GM19351 (cell line): ENCODE data around the gene KHDC1.
"Not testable (repeated sequence)": the region's sequence is repeated elsewhere in the genome, so short reads cannot be mapped to it uniquely, and the experiment has no call there.

Experiments
- ATAC-seq: cut with Tn5 transposase; IDR thresholded peaks from one replicate; pipeline ENCODE4 v1.9.1; 2021; ENCODE audit warnings: mild to moderate bottlenecking, moderate library complexity; ENCODE audit not compliant: unreplicated experiment

KHDC1 gene

GRCh38 chr6:73252703-73253102, 10.3 kb downstream of the KHDC1 start:
- ATAC-seq = no peak

- no peak for ATAC-seq
Observed at GRCh38 chr6:73250016-73250415, 13.0 kb downstream of the KHDC1 start.

GRCh38 chr6:73248192-73248903, 14.6 kb downstream of the KHDC1 start:
- no peak for ATAC-seq

- no peak for ATAC-seq
Observed at GRCh38 chr6:73242001-73242400, 21.0 kb downstream of the KHDC1 start.

- ATAC-seq = no peak
Observed at GRCh38 chr6:73240730-73241129, 22.3 kb downstream of the KHDC1 start.

GRCh38 chr6:73236144-73236750, 26.7 kb downstream of the KHDC1 start:
- ATAC-seq = no peak

- ATAC-seq = no peak
Observed at GRCh38 chr6:73234733-73235132, 28.3 kb downstream of the KHDC1 start.

GRCh38 chr6:73233971-73234370, 29.0 kb downstream of the KHDC1 start:
- not testable (repeated sequence) for ATAC-seq

GRCh38 chr6:73233048-73233447, 29.9 kb downstream of the KHDC1 start:
- ATAC-seq = no peak

- no peak for ATAC-seq
Observed at GRCh38 chr6:73231986-73232391, 31.0 kb downstream of the KHDC1 start.

- ATAC-seq = no peak
Observed at GRCh38 chr6:73227606-73228255, 35.3 kb downstream of the KHDC1 start.

GRCh38 chr6:73225396-73225795, 37.6 kb downstream of the KHDC1 start, which contains the start of gene KHDC1L:
Gene KHDC1L (minus strand): TSS chr6:73225496. CDS start chr6:73225408, 88 bp downstream.
- ATAC-seq = no peak

- ATAC-seq = no peak
Observed at GRCh38 chr6:73216859-73217258, 46.1 kb downstream of the KHDC1 start.

- no peak for ATAC-seq
Observed at GRCh38 chr6:73209117-73209516, 53.9 kb downstream of the KHDC1 start.

- no peak for ATAC-seq
Observed at GRCh38 chr6:73207221-73207837, 55.7 kb downstream of the KHDC1 start.

- no peak for ATAC-seq
Observed at GRCh38 chr6:73204252-73204651, 58.7 kb downstream of the KHDC1 start.

GRCh38 chr6:73203098-73203497, 59.9 kb downstream of the KHDC1 start:
- no peak for ATAC-seq

- ATAC-seq = no peak
Observed at GRCh38 chr6:73200735-73201134, 62.3 kb downstream of the KHDC1 start.

GRCh38 chr6:73200247-73200646, 62.7 kb downstream of the KHDC1 start:
- ATAC-seq = no peak

GRCh38 chr6:73194744-73195143, 68.3 kb downstream of the KHDC1 start:
- ATAC-seq = no peak

- not testable (repeated sequence) for ATAC-seq
Observed at GRCh38 chr6:73193302-73193701, 69.7 kb downstream of the KHDC1 start.
